Kidney capillary endothelial cell (primary cell): Measurements from ENCODE around the gene MYO1B.

Source experiments
- DNase-seq: peaks from one replicate; pipeline ENCODE4 v3.0.0-alpha.2; 2018; ENCODE audit warnings: low spot score

MYO1B gene

DNA sequence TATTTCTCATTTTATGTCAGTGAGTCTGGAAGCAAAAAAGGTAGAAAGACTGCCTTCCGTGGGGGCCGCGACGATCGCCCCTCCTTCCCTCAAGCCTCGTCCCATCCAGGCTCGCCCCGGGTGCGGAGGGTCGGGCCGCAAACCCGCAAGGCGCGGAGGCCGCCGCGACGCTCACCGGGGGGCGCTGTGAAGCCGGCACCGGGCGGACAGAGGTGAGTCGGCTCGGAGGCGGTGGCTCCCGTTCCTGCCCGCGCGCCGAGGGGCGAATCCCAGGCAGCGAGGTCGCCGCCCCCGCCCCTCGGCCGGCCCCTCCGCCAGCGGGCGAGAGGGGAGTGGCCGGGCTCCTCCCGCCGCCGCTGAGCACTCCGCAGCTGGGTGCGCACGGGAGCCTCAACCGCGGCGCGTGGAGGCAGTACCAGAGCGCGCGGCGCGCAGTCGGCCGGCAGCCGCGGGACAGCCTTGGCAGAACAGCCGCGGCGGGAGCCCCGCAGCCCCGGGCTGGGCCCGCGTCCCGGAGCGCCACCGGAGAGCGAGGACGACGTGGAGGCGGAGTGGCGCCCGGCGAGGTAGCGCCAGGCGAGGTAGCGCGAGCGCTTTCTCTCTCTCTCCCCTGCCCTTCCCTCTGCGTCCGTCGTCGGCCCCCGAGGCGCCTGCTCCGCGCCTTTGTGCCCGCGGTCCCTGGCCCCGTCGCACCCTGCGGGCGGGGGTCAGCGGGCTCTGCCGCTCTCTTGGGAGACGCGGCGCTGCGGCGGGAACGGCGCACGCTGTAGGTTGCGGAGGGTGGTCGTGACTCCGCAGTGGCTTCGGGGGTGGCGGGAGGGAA lies at the start of gene MYO1B:
Gene MYO1B, plus strand, starts transcription at position 359 of the 823 bp plus-strand sequence. CDS start 31,492 bp downstream, outside the sequence.
- peak; percentile 56 for DNase-seq

DNA sequence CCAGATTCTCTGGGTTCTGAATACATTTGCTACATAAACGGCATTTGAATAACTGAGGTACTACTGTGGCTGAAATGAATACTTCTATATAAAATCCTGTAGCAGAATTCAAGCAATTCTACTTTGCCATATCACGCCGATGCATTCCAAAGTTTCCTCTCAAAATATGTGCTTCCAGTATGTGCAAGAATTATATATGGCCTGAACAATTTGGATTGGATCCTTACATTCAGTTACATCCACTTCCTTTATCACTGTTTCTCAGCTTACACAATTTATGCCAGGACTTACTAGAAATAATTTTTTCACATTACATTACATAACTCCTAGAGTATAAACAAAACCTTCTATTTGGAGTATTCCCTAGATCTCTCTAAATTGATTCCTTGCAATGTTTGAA lies 48.1 kb upstream of the MYO1B start:
- DNase-seq = no peak

DNA sequence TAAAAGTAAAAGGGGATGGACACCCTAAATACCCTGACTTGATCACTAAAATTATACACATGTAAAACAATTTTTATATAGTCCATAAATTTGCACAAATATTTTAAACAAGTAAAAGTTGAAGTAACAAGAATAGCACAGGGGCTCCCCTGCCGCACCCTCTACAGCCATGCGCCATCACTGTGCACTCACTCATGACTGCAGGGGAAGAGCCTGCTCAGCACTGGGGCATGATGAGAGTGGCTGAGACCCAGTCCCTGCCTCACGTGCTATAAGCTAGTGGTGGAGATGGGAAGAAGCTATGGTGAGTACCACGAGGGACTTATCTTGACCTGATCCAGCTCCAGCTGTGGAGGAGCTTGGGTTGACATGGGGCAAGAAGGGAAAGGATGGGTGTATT lies 46.9 kb upstream of the MYO1B start:
- DNase-seq = no peak

DNA sequence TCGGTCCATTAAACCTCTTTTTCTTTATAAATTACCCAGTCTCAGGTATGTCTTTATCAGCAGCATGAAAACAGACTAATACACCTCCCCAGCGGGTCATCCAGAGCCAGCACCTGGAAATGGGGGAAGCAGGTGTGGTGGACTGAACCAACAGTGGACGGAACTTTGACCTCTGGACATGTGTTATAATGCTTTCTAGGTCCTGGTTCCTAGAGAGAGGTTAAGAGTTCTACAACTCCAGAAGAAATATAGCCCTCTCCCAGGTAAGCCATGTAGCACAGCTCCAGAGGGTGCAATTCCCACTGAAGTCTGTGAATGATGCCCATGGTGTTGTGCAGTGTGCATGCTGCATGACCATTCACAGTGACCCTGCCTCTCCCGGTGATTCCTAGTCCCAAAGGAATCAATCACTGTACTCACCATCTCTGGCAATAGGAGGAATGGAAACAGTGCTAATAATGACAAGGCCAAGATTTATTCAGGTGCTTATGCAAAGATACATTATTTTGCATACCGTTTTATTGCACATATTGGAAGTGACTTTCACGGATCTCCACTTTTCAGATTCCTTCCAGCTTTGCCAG lies 45.2 kb upstream of the MYO1B start:
- DNase-seq = no peak

DNA sequence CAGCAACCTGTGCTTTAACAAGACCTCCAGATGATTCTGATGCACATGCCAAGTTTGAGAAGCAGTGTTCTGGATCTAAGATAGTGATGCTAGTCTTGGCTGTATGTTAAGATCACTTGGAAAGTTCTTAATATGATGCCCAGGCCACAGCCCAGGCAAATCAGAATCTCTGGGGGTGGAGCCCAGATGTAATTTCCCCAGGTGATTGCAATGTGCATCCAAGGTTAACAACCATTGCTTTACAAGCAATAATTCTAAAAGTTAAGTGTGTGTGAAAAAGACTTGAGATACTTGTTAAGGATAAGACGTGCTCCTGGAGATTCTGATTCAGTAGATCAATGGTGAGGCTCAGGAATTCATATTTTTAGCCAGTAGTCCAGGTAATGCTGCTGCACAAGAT lies 44.3 kb upstream of the MYO1B start:
- DNase-seq = no peak

DNA sequence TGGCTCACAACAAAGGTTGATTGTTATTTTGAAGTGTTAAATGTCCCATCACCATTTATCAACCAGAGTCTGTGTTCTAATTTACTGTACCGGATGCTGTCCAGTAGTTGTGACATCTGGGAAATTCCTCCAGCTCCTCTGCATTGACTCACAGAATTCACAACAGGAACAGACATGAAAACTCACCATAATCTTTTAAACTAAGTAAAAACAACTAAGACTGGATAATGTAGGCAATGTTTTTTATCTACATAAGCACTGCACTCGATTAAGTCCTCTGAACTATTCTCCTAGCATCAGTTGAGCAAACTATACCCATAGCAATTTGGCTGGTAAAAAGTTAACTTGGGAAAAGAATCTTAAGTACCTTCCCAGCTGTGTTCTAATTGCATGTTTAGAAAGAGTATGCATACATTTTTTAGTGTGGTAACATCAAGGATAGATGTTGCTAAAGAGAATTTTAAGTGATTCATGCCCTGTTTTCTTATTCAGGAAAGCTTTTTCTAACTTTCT lies 42.9 kb upstream of the MYO1B start:
- peak; percentile 47 for DNase-seq

DNA sequence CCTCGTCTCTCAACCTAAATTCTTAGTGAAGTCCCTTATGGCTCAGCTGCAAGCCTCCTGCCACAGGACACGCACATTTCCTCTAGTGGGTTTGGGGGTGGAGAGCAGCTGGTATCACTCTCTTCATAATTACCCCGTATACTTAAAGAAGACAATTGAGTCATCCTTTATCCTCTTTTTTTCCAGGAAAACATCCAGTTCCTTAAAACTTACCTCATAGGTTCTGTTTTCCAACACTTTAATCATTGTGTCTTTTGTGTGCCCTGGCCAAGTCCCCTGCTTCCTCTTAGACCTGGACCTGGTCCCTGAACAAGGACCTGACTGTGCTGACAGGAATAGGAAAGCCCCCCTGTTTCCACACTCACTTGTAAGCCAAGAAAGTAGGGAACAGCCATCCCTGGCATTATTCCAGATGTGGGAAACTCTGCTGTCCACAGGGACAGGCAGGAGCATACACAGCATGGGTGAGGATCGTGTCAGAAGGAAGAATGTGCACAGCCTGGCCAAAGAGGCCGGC lies 42.3 kb upstream of the MYO1B start:
- DNase-seq = peak; percentile 4

DNA sequence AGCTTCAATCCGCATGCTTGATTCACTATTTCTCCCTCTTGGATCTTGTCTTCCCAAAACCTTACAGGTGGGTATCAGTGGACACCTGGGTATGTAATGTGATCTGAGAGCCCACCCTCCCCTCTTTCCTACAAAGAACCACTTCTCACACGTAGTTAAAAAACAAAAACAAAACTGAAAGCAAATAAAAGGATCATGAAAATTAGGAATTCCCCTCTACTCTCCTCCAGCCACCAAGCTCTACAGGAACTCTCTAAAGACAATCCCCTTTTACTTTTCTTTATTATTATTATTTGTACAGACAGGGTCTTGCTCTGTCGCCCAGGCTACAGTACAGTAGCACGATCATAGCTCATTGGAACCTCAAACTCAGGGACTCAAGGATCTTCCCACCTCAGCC lies 40.8 kb upstream of the MYO1B start:
- DNase-seq = no peak

DNA sequence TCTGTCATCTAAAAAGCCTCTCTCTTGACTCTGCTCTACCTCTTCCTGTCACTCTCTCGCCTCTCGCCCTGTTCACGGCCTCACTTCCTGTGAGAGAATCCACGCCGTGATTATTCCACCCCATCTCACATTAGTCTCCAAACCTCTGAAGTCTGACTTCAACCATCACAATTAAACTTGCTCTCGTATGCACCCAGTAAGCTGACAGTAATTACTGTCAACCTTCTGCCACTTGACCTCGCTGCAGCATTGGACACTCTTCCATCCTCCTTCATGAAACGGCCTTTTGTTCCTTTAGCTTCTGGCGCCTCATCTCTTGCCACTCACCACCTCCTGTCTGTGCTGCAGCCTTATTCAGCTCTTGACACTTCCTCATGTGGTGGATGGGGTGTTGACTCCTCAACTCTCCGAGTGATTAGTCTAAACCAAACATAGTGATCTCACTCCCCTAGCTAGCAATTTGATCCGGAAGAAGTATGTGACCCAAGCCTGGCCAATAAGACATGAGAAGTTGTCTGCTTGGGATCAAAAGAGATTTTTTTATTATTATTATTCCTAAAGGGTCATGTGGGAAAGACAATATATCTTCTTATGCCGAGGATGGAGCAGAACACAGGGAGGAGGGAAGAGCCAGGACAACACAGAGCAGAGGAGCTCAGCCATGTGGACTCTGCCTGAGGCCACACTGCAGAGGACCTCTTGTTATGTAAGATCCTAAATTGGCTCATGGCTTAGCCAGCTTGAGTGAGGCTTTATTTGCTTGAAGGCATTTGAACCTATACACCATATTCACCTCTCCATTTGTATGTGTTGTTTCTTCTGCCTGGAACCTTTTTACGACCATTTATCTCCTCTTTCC lies 38.4 kb upstream of the MYO1B start:
- no peak for DNase-seq

DNA sequence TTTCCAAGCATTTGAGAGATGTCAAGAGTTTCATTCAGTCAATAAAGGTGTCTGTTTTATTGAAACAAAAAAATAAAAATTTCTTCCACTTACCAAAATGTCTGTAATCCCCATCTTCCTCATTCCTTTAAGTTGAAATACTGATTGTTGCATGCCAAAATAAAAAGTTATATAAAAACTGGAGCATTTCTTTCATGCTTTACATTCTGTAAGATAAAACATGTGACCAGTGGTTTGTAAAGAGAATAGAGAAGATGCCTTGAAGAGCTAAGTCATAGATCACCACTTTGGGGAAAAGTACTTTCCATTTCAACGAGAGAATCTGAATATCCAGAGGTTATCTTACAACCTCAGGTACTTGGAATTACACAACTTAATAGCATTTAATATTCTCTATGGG lies 35.9 kb upstream of the MYO1B start:
- no peak for DNase-seq

DNA sequence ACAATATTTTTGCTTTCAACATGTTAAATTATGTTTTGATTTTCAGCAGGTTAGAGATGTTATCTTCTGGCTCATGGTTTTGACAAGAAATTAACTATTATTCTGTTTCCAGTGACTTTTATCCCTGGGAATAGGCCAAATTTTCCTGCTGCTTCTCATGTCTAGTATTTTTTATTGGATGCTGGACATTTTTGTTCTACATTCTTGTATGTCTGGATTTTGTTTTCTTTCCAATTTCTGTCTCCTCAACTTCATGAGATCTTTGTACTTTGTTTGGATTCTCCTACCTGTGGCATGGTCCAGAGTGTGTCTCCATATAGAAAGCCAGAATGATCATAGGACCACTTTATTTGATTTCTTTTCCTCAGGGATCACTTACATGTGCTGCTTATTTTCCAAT lies 33.1 kb upstream of the MYO1B start:
- no peak for DNase-seq

DNA sequence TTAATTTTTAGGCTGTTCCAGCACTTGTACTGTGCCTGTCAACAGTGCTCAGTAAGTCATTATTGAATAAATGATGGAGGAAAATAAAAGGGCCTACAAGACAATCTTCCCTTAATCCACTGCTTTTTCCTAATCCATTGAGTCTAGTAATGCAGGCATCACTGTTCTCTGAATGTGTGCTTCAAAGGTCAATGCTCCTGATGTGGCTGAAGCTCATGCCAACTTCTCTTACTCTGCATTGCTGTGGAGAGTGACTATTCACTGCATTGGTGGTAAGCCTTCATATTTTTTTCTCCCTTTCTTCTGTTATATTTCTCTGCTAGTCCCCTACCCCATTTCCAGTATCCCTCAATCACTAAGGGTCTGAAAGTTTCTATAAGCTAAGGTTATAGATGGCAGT lies 31.9 kb upstream of the MYO1B start:
- DNase-seq = no peak

DNA sequence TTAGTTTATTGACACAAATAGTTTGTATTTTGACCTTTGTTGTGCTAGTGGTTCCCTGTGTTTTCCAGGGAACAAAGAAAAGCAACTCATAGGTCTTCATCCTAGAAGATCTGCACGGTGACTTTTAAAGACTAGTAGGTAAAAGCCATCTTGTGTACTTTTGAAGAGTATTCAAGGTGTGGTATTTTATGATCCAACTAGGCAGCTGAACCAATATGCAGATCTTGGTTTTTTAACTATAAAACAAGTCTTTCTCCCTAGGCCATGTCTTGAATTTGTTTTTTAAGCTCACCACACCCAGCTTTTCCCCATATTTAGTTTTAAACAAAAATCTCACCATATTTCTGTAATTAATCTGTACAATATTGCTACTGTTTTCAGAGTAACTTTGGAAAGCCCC lies 30.0 kb upstream of the MYO1B start:
- no peak for DNase-seq

DNA sequence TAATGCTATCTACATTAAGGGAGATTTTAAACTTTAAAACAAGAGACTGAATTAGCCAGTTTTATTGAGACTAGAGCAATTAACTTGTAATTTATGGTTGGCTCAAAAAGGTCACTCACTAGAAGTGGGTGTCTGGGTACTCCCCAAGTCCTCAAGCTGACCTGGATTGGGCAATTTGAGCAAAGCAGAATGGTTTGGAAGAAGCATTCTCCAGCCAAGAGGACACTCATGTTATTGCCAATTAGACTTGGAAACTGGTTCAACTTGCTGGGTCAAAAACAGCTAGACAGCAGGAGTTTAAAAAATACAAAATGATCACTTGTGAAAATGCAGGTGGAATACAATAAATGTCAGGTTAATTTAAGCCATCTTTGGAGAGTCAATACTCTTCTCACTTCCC lies 29.5 kb upstream of the MYO1B start:
- no peak for DNase-seq

DNA sequence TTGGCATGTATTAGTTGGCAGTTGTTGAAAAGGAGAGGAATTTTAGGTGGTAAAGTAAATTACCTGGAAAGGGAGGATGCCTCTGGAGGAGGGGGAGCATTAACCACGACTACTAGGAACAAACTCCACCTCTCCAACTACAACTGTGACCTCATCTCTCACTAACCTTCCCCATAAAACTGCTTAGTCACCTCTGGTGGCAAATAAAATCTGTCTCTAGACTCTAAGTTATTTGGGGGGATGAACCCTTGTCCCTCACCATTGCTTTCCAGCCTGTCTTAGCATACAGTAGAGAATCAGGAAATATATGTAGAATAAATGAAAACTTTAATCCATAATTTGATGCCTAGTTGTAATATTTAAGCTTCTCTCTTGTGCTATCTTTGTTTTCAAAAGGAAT lies 27.6 kb upstream of the MYO1B start:
- peak; percentile 14 for DNase-seq

DNA sequence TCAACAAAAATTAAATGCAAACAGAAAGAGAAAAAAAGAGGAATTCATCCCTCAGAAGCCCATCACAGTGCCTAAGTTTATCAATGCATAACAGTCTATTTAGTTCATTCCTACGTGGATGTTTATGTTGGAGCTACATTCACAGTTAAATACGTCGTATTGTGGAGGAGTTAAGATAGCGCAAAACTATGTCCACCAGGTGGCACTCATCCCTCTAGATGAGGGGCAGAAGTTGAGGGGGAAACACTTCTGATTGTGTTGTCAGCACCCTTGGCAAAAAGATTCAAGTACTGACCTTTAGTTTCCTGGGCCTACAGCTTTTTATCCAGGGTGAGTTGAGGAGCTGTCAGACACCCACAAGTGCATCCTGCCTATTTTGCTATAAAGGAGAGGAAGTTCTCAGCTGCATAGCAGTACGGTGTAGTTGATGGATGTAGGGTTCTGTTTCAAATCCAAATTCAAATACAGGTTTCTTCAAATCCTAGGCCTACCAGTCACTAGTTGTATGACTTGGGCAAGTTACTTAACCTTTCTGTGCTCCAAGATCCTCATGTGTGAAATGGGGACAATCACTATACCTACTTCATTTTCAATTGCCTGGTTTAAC lies 26.8 kb upstream of the MYO1B start:
- peak; percentile 66 for DNase-seq

DNA sequence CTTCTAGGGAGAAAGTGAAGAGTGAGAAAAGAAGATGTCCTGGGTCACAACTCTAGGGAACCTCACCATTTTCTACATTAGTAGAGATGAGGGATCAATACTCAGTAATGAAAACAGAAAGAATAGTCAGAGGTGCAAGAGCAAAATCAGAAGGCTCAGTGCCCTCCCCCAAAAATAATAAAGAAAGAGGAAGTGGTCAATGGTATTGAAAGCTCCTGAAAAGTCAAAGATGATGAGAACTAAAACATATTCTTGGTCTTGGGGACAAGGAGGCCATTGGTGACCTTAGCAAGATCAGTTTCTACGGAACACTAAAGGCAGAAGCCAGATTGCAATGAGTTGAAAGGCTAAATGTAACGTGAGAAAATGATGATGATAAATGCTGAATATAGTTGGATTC lies 24.5 kb upstream of the MYO1B start:
- no peak for DNase-seq

DNA sequence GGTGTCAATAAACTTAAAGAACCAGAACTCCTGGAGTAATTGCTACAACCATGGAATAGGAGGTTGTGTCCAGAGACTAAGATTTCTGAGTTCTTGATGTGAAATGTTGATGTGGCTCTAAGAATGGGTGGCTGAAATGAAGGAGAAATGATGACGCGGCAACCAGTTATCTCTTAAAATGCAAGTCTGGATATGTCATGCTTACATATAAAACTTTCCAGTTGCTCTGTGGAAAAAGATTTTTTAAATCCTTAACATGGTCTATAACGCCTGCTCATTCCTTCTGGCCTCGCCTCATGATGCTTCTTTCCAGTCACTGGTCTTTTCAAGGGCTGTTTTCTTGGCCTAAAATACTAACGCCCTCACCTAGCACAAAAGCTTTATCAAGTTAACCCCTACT lies 23.5 kb upstream of the MYO1B start:
- DNase-seq = no peak

DNA sequence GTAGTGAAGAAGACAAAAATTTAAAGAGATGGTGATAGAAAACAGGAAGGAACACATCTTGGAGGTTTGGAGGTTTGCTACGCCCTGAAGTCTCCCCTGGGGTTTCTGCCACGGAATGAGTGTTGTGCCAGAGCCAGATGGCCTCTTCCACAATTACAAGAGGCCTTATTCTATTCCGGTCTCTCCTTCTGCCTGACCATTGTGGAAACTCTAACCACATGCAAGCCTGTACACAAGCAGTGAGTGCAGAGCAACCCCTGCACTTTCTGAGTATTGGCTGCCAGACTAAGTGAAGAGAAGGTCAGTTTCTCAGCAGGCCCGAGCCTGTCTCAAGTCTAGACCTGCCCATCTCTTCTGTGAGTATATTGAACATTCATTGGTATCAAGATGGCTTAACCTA lies 22.7 kb upstream of the MYO1B start:
- no peak for DNase-seq

DNA sequence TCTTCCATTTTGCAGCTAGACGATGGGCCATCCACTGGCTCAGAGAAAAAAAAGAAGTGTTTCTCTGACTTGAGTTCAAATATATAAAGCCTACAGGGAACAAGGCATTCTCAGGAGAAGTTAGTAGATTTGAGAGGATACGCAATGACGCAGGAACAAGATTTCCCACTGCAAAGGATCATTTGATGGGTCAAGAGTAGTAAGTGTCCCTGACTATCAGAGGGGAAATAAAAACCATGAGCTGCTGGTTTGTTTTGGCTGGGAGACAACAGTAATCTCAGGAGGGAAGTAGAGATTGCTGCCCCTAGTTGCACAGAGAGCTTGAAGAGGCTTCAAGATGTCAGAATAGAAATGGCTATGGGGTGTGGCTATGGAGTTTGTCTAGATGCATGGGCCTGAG lies 22.3 kb upstream of the MYO1B start:
- DNase-seq = no peak

DNA sequence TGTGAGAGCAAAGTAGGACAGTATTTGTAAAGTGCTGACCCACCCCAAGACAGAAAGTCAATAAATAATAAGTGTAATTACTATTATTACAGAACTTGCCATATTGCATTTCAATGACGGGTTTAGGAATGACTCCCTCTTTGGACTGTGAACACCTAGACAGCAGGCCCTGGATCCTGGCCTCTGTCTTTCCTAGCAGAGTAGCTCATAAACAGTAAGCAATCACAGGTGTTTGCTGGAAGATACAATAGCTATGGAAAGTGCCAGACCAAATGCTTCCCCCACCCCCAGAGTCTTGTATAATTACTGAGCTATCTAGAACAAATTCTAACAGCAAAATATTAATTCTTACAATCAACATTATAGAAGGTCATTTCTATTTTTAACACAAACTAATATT lies 20.1 kb upstream of the MYO1B start:
- DNase-seq = no peak

DNA sequence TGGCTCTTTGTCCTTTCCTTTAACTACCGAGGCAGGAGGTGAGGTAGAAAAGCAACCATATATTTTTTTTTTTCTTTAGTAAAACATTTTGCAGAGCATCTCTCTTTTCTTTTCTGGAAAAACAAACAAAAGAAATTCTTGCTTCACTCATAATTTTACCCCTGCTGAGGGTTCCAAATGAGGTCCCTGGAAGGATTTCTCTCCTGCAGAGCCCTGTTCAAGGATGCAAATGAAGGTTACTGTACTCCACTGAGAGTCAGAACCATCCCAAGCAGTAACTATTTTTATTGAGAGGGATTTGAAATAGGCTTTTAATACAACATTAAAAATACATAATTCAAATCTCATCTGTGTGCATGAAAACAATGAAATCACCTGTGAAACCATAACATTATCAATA lies 19.5 kb upstream of the MYO1B start:
- DNase-seq = no peak
